PC-3 (cell line): Measurements from ENCODE around the gene UBXN11. TPM values are rescaled to one million over a fixed set of nuclear protein-coding genes. Genes with fewer than 3 reads are reported as not detected.

Experiments used
- ATAC-seq: fragments of 200-7000 bp; cut with Tn5 transposase; 2 replicates; pipeline ENCODE4 v1.9.1; 2020; ENCODE audit warnings: mild to moderate bottlenecking, moderate library complexity
- BruUV-seq: library from RNA; stranded (reverse); fragments of 400-500 nt; replicated peaks from 2 replicates; lab custom pipeline; 2021; lab: Mats Ljungman, UMichigan
- CTCF ChIA-PET: fragments of 300-600 bp; sonication (Branson Sonifier 250); formaldehyde crosslinking; loops from one replicate; lab custom pipeline; 2022; ENCODE audit warnings: antibody characterized with exemption; lab: Charles Lee
- POLR2A ChIA-PET: fragments of 300-600 bp; sonication (Branson Sonifier 250); formaldehyde crosslinking; loops from one replicate; lab custom pipeline; 2022; ENCODE audit warnings: antibody characterized with exemption; ENCODE audit not compliant: unreplicated experiment; lab: Charles Lee
- DNase-seq: peaks from one replicate; pipeline ENCODE4 v3.0.0-alpha.2; 2015
- H2AFZ ChIP-seq: fragments of 300-600 bp; sonication (generic); 2 replicates; pipeline ENCODE4 v1.6.0; 2016; ENCODE audit warnings: antibody characterized with exemption, low read length
- H3F3A ChIP-seq: fragments of 300-600 bp; sonication (generic); one replicate; pipeline ENCODE4 v1.6.0; 2017; ENCODE audit warnings: antibody characterized with exemption, low read length, control low read depth, mild to moderate bottlenecking; ENCODE audit not compliant: unreplicated experiment
- H3K27ac ChIP-seq: fragments of 300-600 bp; sonication (generic); 2 replicates; pipeline ENCODE4 v1.5.1; 2016; ENCODE audit warnings: mild to moderate bottlenecking, low read length
- H3K27me3 ChIP-seq: fragments of 300-600 bp; sonication (generic); 2 replicates; pipeline ENCODE4 v1.6.1; 2016; ENCODE audit warnings: low read length, mixed read lengths
- H3K36me3 ChIP-seq: fragments of 300-600 bp; sonication (generic); 2 replicates; pipeline ENCODE4 v1.6.1; 2016; ENCODE audit warnings: low read depth, mixed run types, low read length, mixed read lengths
- H3K4me1 ChIP-seq: fragments of 300-600 bp; sonication (generic); 2 replicates; pipeline ENCODE4 v1.5.1; 2016; ENCODE audit warnings: low read length; ENCODE audit not compliant: insufficient read depth
- H3K4me2 ChIP-seq: fragments of 300-600 bp; sonication (generic); 2 replicates; pipeline ENCODE4 v1.6.0; 2016; ENCODE audit warnings: low read length
- H3K4me3 ChIP-seq: fragments of 300-600 bp; sonication (generic); 2 replicates; pipeline ENCODE4 v1.5.1; 2016; ENCODE audit warnings: mild to moderate bottlenecking, low read length, mixed read lengths
- H3K79me2 ChIP-seq: fragments of 300-600 bp; sonication (generic); 2 replicates; pipeline ENCODE4 v1.6.1; 2017; ENCODE audit warnings: low read length, mixed read lengths
- H3K9ac ChIP-seq: fragments of 300-600 bp; sonication (generic); 2 replicates; pipeline ENCODE4 v1.6.0; 2016; ENCODE audit warnings: mild to moderate bottlenecking, low read length
- H3K9me2 ChIP-seq: fragments of 300-600 bp; sonication (generic); replicated peaks from 2 replicates; pipeline ENCODE4 v1.6.1; 2016; ENCODE audit warnings: mixed run types, low read length, mixed read lengths
- H3K9me3 ChIP-seq: fragments of 300-600 bp; sonication (generic); 2 replicates; pipeline ENCODE4 v1.6.1; 2016; ENCODE audit warnings: low read length, mixed read lengths
- H4K20me1 ChIP-seq: fragments of 300-600 bp; sonication (generic); 2 replicates; pipeline ENCODE4 v1.6.1; 2016; ENCODE audit warnings: low read length, mixed read lengths
- EZH2 ChIP-seq: fragments of 300-600 bp; sonication (generic); IDR thresholded peaks from one replicate; pipeline ENCODE4 v1.6.1; 2017; ENCODE audit warnings: antibody characterized with exemption, mild to moderate bottlenecking, low read length; ENCODE audit not compliant: unreplicated experiment
- intact Hi-C: fragments of 100-400 bp; cut with micrococcal nuclease; formaldehyde crosslinking; loops from 2 replicates; pipeline ENCODE4 v1.9.0; 2023
- total RNA-seq: library from RNA; depleted of rRNA; stranded (reverse); fragments of >200 nt; gene quantifications from 2 replicates; pipeline ENCODE4 v1.2.3, GENCODE V29; 2014
- TF ChIP-seq, protein P1 (sequence below): fragments of 300-600 bp; sonication (generic); conservative IDR thresholded peaks from 2 replicates; pipeline ENCODE4 v1.5.1; 2017; ENCODE audit warnings: antibody characterized with exemption, low read depth, mild to moderate bottlenecking, low read length

Gene UBXN11
- total RNA-seq, 1 experiment from 2014 or later, result 19.4 TPM

DNA sequence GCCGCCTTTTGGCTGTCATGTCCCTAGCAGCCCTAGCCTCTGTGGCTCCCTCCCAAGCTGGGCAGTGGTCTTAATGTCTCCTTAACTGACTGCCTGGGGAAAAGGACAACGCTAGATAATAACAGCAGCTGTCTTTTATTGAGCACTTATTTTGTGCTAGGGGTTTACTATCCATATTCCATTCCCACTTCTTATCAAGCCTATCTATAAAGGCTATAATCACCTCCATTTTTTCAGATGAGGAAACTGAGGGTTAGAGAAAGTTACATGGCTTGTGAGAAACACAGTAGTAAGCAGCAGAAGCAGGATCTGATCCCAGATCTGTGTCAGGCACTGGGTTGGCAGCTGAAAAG, 20.4 kb downstream of the UBXN11 start:
- Histone ChIP-seq H3K4me3 (no peak overlapping the region), H3K9me3 (no peaks in the 10 kb centered on the region), H3K9me2 (no peaks in the 10 kb centered on the region), H3K79me2 (peaks cover 16% of the 10 kb centered on the region), H2AFZ (no peak overlapping the region), H3K36me3 (peaks cover 9% of the 10 kb centered on the region; the same call in 1 of the 2 replicates), H3K4me2 (no peak overlapping the region), H3F3A (no peaks in the 10 kb centered on the region), H3K4me1 (peaks cover 33% of the 10 kb centered on the region), H3K9ac (no peak overlapping the region), H3K27ac (no peak overlapping the region), H3K27me3 (no peaks in the 10 kb centered on the region), H4K20me1 (peaks cover 8% of the 10 kb centered on the region; the same call in 1 of the 2 replicates)
- no peak for ATAC-seq
- no peak for TF ChIP-seq EZH2
- TF ChIP-seq, protein P1, sequence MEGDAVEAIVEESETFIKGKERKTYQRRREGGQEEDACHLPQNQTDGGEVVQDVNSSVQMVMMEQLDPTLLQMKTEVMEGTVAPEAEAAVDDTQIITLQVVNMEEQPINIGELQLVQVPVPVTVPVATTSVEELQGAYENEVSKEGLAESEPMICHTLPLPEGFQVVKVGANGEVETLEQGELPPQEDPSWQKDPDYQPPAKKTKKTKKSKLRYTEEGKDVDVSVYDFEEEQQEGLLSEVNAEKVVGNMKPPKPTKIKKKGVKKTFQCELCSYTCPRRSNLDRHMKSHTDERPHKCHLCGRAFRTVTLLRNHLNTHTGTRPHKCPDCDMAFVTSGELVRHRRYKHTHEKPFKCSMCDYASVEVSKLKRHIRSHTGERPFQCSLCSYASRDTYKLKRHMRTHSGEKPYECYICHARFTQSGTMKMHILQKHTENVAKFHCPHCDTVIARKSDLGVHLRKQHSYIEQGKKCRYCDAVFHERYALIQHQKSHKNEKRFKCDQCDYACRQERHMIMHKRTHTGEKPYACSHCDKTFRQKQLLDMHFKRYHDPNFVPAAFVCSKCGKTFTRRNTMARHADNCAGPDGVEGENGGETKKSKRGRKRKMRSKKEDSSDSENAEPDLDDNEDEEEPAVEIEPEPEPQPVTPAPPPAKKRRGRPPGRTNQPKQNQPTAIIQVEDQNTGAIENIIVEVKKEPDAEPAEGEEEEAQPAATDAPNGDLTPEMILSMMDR, result peak; percentile 6; the same call in 1 of the 2 replicates
- ChIA-PET CTCF (no interaction called here), POLR2A (interaction anchor here (0.7 kb wide), 1 partner anchor 35 kb away, joined by 4 read pairs; no protein-coding TSS in a partner anchor)
- BruUV-seq, result no TSS peak
- intact Hi-C loops, result no loop called here
- DNase-seq, result no peak

DNA sequence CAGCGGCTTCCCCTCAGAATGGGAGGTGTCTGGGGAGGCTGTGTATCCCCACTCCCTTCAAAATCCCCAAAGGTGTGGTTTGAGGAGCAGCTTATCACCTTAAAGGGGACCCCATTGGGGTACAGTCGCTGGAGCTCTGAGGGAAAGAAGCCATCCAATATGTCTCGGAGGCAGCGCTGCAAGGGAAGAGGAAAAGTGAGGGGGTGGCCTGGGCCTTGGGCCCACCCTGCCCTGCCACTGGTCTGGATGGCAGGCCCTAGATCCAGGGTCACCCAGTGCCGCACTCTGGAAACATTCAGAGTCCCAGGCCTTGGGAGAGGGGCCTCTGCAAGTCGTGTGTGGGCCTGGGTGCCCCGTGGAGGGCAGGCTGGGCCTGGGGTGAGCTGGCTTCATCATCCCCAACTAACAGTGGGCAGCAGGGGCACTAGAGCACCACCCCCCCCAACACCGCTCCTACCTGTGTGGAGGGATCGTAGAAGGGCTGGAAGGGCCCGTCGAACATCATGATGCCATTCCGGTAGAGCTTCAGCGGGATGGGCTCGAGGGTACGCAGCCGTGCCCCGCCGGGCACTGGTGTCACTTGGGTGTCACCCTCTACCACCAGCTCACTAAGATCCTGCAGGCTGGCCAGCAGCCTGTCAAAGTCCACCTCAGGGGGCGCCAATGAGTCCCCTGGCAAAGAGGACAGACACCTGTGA, 20.9 kb downstream of the UBXN11 start:
- Histone ChIP-seq H3K79me2 (peaks cover 21% of the 10 kb centered on the region), H3K4me3 (no peak overlapping the region), H3K9me2 (no peaks in the 10 kb centered on the region), H3K4me2 (no peak overlapping the region), H3K36me3 (peaks cover 11% of the 10 kb centered on the region; the same call in 1 of the 2 replicates), H3K9me3 (no peaks in the 10 kb centered on the region), H3K27me3 (no peaks in the 10 kb centered on the region), H3K27ac (peak overlapping the region; percentile 77; the same call in 1 of the 2 replicates), H3K4me1 (peaks cover 38% of the 10 kb centered on the region), H3F3A (no peaks in the 10 kb centered on the region), H2AFZ (no peak overlapping the region), H4K20me1 (peaks cover 9% of the 10 kb centered on the region; the same call in 1 of the 2 replicates), H3K9ac (peak overlapping the region; percentile 45)
- POLR2A ChIA-PET, result interaction anchor here (0.7 kb wide), 1 partner anchor 35 kb away, joined by 4 read pairs; no protein-coding TSS in a partner anchor
- TF ChIP-seq, protein P1, result peak; percentile 68
- no peak for TF ChIP-seq EZH2
- CTCF ChIA-PET, result interaction anchor here (1.0 kb wide), 1 partner anchor 17 kb away, joined by 3 read pairs; no protein-coding TSS in a partner anchor
- intact Hi-C loops, result loop anchor here (2.0 kb wide), 1 partner anchor 35 kb away; no protein-coding TSS in a partner anchor
- DNase-seq, result peak; percentile 62
- BruUV-seq, result no TSS peak
- ATAC-seq, result no peak
